MCF 10A (cell line): ENCODE results near the gene C1orf210. TPM values are rescaled to one million over a fixed set of nuclear protein-coding genes. Genes with fewer than 3 reads are reported as not detected.

Experiments used
- BruUV-seq: library from RNA; stranded (reverse); fragments of 400-500 nt; replicated peaks from 2 replicates; lab custom pipeline; 2021; lab: Mats Ljungman, UMichigan
- CTCF ChIA-PET: fragments of 300-600 bp; sonication (Branson Sonifier 250); formaldehyde crosslinking; extraction: SDS; loops from one replicate; lab custom pipeline; 2021; ENCODE audit warnings: antibody characterized with exemption, inconsistent platforms; lab: Yijun Ruan, JAX
- POLR2A ChIA-PET: fragments of 300-600, 350-650 bp; sonication (Branson Sonifier 250); formaldehyde crosslinking; extraction: SDS; loops from one replicate; lab custom pipeline; 2020; ENCODE audit warnings: antibody characterized with exemption, inconsistent platforms; lab: Yijun Ruan, JAX
- DNase-seq: peaks from one replicate; pipeline ENCODE4 v3.0.0-alpha.2; 2018; ENCODE audit not compliant: unreplicated experiment
- H3K27ac Mint-ChIP-seq: one replicate; pipeline ENCODE4 v1.8.0; 2022; ENCODE audit warnings: mild to moderate bottlenecking, low read depth, mixed read lengths; ENCODE audit not compliant: unreplicated experiment
- H3K27me3 Mint-ChIP-seq: one replicate; pipeline ENCODE4 v1.8.0; 2022; ENCODE audit warnings: mixed read lengths; ENCODE audit not compliant: insufficient read depth, unreplicated experiment
- H3K36me3 Mint-ChIP-seq: one replicate; pipeline ENCODE4 v1.8.0; 2022; ENCODE audit warnings: mild to moderate bottlenecking, moderate library complexity, mixed read lengths; ENCODE audit not compliant: insufficient read depth, unreplicated experiment
- H3K4me1 Mint-ChIP-seq: one replicate; pipeline ENCODE4 v1.8.0; 2022; ENCODE audit warnings: mixed read lengths; ENCODE audit not compliant: insufficient read depth, unreplicated experiment
- H3K4me3 Mint-ChIP-seq: one replicate; pipeline ENCODE4 v1.8.0; 2022; ENCODE audit warnings: mild to moderate bottlenecking, moderate library complexity, mixed read lengths; ENCODE audit not compliant: unreplicated experiment
- H3K9me3 Mint-ChIP-seq: one replicate; pipeline ENCODE4 v1.8.0; 2022; ENCODE audit warnings: mixed read lengths; ENCODE audit not compliant: unreplicated experiment
- CTCF ChIP-seq: fragments of 200-600 bp; IDR thresholded peaks from one replicate; pipeline ENCODE4 v1.8.0; 2022; ENCODE audit warnings: antibody characterized with exemption, mild to moderate bottlenecking; ENCODE audit not compliant: unreplicated experiment
- intact Hi-C: fragments of 100-400 bp; cut with micrococcal nuclease; formaldehyde crosslinking; loops from 2 replicates; pipeline ENCODE4 v1.14.1; 2022
- total RNA-seq: library from RNA; stranded (reverse); gene quantifications from 2 replicates; pipeline ENCODE4 v1.2.3, GENCODE V29; 2022

The C1orf210 gene
- total RNA-seq, 1 experiment from 2014 or later: 1.6 TPM

GRCh38 chr1:43284065-43284464 is 1.3 kb downstream of the C1orf210 start:
- H3K4me1 Mint-ChIP-seq: peaks cover 5% of the 10 kb centered on the region
- ChIA-PET POLR2A (interaction anchor here (1.0 to 1.5 kb wide), 2 partner anchors 14 to 84 kb away, joined by 3 to 4 read pairs; partner anchors contain the start of genes ELOVL1 and TMEM125), CTCF (interaction anchor here (4.3 kb wide), 1 partner anchor 11 kb away, joined by 24 read pairs; no protein-coding TSS in a partner anchor)
- no peak overlapping the region for H3K4me3 Mint-ChIP-seq
- TF ChIP-seq CTCF: no peak
- H3K27me3 Mint-ChIP-seq: no peaks in the 10 kb centered on the region
- H3K36me3 Mint-ChIP-seq: peaks cover 5% of the 10 kb centered on the region
- no peaks in the 10 kb centered on the region for H3K9me3 Mint-ChIP-seq
- DNase-seq: no peak
- BruUV-seq: no TSS peak
- no peak overlapping the region for H3K27ac Mint-ChIP-seq
- intact Hi-C loops: no loop called here

GRCh38 chr1:43282220-43283195 is 2.9 kb downstream of the C1orf210 start:
- intact Hi-C loops: no loop called here
- CTCF ChIA-PET: no interaction called here
- Mint-ChIP-seq H3K9me3 (no peaks in the 10 kb centered on the region), H3K4me1 (peaks cover 5% of the 10 kb centered on the region), H3K27ac (no peak overlapping the region), H3K36me3 (peaks cover 5% of the 10 kb centered on the region), H3K4me3 (no peak overlapping the region), H3K27me3 (no peaks in the 10 kb centered on the region)
- POLR2A ChIA-PET: interaction anchor here (0.8 kb wide), 1 partner anchor 40 kb away, joined by 4 read pairs; no protein-coding TSS in a partner anchor
- BruUV-seq: no TSS peak
- DNase-seq: no peak
- no peak for TF ChIP-seq CTCF

GRCh38 chr1:43280692-43281091 is 4.7 kb downstream of the C1orf210 start:
- Mint-ChIP-seq H3K9me3 (no peaks in the 10 kb centered on the region), H3K4me1 (peaks cover 5% of the 10 kb centered on the region), H3K27ac (no peak overlapping the region), H3K27me3 (no peaks in the 10 kb centered on the region), H3K36me3 (peaks cover 5% of the 10 kb centered on the region), H3K4me3 (no peak overlapping the region)
- intact Hi-C loops: no loop called here
- no peak for DNase-seq
- POLR2A ChIA-PET: interaction anchor here (0.6 to 0.7 kb wide), 3 partner anchors 15 to 98 kb away, joined by 3 read pairs; partner anchors contain the start of gene CDC20
- BruUV-seq: no TSS peak
- no peak for TF ChIP-seq CTCF
- CTCF ChIA-PET: interaction anchor here (0.6 to 1.0 kb wide), 2 partner anchors 12 to 245 kb away, joined by 3 to 5 read pairs; no protein-coding TSS in a partner anchor

GRCh38 chr1:43279666-43280065 is 5.7 kb downstream of the C1orf210 start:
- no peak for DNase-seq
- Mint-ChIP-seq H3K36me3 (peaks cover 5% of the 10 kb centered on the region), H3K9me3 (no peaks in the 10 kb centered on the region), H3K4me3 (no peak overlapping the region), H3K27ac (no peak overlapping the region), H3K27me3 (no peaks in the 10 kb centered on the region), H3K4me1 (no peaks in the 10 kb centered on the region)
- ChIA-PET CTCF (no interaction called here), POLR2A (interaction anchor here (0.7 kb wide), 1 partner anchor 47 kb away, joined by 3 read pairs; no protein-coding TSS in a partner anchor)
- intact Hi-C loops: no loop called here
- no peak for TF ChIP-seq CTCF
- BruUV-seq: no TSS peak
